GM19395 (cell line): ENCODE measurements around the gene EMC7.

Source experiments
- ATAC-seq: cut with Tn5 transposase; IDR thresholded peaks from one replicate; pipeline ENCODE4 v1.9.1; 2021; ENCODE audit warnings: mild to moderate bottlenecking, moderate library complexity; ENCODE audit not compliant: unreplicated experiment

Gene EMC7

DNA sequence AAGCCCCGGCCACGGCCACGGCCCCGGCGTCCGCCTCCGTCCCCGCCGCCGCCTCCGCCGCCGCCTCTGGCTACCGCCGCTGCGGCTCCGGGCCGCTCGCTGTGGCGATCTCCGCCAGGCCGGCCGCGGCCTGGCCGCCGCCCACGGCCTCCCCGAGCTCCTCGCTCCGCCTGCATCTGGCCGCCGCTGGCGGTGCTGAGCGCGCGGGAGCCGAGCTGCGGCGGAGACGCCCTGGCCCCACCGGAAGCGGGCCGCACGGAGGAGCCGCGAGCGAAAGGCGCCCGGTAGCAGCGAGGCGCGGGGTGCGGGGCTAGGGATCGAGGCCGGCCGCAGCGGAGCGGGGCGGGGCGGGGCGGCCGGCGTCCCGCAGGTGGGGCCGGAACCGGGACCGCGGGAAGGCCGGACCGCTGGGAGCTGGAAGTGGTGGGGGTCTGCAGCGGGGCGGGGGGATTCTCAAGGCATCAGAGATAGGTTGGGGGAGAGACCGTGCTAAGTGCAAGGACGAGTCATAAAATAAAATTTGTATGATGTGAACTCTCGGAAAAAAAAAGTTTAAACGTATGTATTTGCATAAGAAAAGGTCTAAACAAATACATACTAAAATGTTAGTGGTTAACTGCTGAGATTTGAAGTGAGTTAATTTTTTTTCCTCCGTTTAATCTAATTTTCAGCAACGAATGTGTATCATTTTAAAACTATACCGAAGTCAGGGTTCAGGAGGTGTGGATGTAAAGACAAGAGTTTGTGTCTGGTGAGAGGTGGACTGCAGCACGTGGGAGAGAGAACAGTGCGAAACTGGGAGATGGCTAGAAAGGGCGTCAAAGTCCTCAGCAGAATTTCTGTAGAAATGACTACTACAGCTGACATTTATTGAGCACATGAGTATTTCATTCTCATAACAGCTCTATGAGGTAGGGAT lies 62.5 kb downstream of the EMC7 start, which contains the start of gene AVEN:
Gene AVEN (minus strand): TSS at position 334 of the 919 bp plus-strand sequence. CDS start 158 bp downstream, at position 176.
- peak; percentile 44 for ATAC-seq

GRCh38 chr15:34038023-34038870 lies 63.4 kb downstream of the EMC7 start:
- ATAC-seq: peak; percentile 60
